Fibroblast of peridontal ligament (primary cell): ENCODE results near the gene DENND4B.
"Not testable (repeated sequence)": the region's sequence is repeated elsewhere in the genome, so short reads cannot be mapped to it uniquely, and the experiment has no call there.

Source experiments
- DNase-seq: peaks from one replicate; pipeline ENCODE4 v3.0.0-alpha.2; 2010; ENCODE audit errors: extremely low read depth

Gene DENND4B

GRCh38 chr1:153926405-153926804, 20.1 kb downstream of the DENND4B start:
- DNase-seq = no peak

GRCh38 chr1:153922972-153923925, 23.3 kb downstream of the DENND4B start, which contains the start of gene GATAD2B:
Gene GATAD2B, minus strand, starts transcription at chr1:153922972. Its CDS starts 94,625 bp downstream, at chr1:153828347.
- DNase-seq = peak; percentile 100

- no peak for DNase-seq
Measured at GRCh38 chr1:153922076-153922971, 24.2 kb downstream of the DENND4B start.

- no peak for DNase-seq
Measured at GRCh38 chr1:153921803-153922075, 24.8 kb downstream of the DENND4B start.

- DNase-seq = no peak
Measured at GRCh38 chr1:153921080-153921802, 25.3 kb downstream of the DENND4B start.

- peak; percentile 41 for DNase-seq
Measured at GRCh38 chr1:153919876-153920852, 26.4 kb downstream of the DENND4B start.

GRCh38 chr1:153916297-153916696, 30.2 kb downstream of the DENND4B start:
- DNase-seq = no peak

GRCh38 chr1:153912349-153912748, 34.2 kb downstream of the DENND4B start:
- DNase-seq = no peak

- DNase-seq = not testable (repeated sequence)
Measured at GRCh38 chr1:153910560-153910959, 36.0 kb downstream of the DENND4B start.

- no peak for DNase-seq
Measured at GRCh38 chr1:153908071-153908470, 38.4 kb downstream of the DENND4B start.

GRCh38 chr1:153907134-153907533, 39.4 kb downstream of the DENND4B start:
- no peak for DNase-seq

- no peak for DNase-seq
Measured at GRCh38 chr1:153906396-153906795, 40.1 kb downstream of the DENND4B start.

GRCh38 chr1:153905908-153906307, 40.6 kb downstream of the DENND4B start:
- not testable (repeated sequence) for DNase-seq

GRCh38 chr1:153903841-153904455, 42.6 kb downstream of the DENND4B start:
- DNase-seq = no peak

GRCh38 chr1:153899509-153899908, 47.0 kb downstream of the DENND4B start:
- DNase-seq = no peak

- not testable (repeated sequence) for DNase-seq
Measured at GRCh38 chr1:153895866-153896265, 50.7 kb downstream of the DENND4B start.

GRCh38 chr1:153891042-153891441, 55.5 kb downstream of the DENND4B start:
- DNase-seq = not testable (repeated sequence)

GRCh38 chr1:153888533-153888932, 58.0 kb downstream of the DENND4B start:
- peak; percentile 50 for DNase-seq

GRCh38 chr1:153886127-153886526, 60.4 kb downstream of the DENND4B start:
- DNase-seq = no peak

- no peak for DNase-seq
Measured at GRCh38 chr1:153883223-153883622, 63.3 kb downstream of the DENND4B start.
